ENCODE data around the gene CHD5.

DNA sequence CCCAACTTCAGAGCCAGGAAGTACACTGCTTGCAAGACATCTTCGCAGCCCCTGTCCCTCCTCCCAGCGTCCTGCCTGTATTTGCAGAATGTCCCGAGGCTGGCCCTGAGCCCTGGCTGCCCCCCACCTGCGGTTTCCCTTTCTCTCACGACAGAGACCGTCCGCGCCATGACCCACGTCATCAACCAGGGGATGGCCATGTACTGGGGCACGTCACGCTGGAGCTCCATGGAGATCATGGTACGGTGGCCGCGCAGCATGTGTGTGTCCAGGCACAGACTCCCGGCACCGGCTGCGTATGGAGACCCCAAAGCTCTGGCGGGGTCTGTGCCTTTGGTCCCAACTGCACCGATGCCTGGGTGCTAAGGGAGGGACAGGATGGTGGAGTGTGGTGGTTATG lies 85.9 kb downstream of the CHD5 start:
- no peak for TF ChIP-seq POLR2A (IDR thresholded peaks at IDR 0.05)
- TF ChIP-seq, protein P1, sequence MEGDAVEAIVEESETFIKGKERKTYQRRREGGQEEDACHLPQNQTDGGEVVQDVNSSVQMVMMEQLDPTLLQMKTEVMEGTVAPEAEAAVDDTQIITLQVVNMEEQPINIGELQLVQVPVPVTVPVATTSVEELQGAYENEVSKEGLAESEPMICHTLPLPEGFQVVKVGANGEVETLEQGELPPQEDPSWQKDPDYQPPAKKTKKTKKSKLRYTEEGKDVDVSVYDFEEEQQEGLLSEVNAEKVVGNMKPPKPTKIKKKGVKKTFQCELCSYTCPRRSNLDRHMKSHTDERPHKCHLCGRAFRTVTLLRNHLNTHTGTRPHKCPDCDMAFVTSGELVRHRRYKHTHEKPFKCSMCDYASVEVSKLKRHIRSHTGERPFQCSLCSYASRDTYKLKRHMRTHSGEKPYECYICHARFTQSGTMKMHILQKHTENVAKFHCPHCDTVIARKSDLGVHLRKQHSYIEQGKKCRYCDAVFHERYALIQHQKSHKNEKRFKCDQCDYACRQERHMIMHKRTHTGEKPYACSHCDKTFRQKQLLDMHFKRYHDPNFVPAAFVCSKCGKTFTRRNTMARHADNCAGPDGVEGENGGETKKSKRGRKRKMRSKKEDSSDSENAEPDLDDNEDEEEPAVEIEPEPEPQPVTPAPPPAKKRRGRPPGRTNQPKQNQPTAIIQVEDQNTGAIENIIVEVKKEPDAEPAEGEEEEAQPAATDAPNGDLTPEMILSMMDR (IDR thresholded peaks at IDR 0.05): no peak

Data from esophagus squamous epithelium (tissue), 4 donors.